ENCODE measurements around the gene COL24A1.
"Not testable (repeated sequence)": the region's sequence is repeated elsewhere in the genome, so short reads cannot be mapped to it uniquely, and the experiment has no call there.

Gene COL24A1

DNA sequence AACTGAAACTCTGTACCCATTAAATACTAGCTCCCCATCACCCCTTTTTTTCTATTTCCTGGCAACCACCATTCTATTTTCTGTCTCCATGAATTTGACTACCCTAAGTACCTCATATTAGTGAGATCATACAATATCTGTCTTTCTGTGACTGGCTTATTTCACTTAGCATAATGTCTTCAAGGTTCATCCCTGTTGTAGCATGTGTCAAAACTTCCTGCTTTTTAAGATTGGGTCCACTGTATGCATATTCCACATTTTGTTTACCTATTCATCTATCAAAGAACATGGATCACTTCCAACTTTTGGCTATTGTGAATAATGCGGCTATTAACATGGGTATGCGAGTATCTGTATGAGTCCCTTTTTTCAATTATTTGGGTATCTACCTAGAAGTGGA is 266.7 kb downstream of the COL24A1 start:
- TF ChIP-seq POLR2A (IDR thresholded peaks at IDR 0.05; ENCODE audit: low read depth, low read length) = no peak
- no peak for FAIRE-seq
- no peak for DNase-seq (ENCODE audit: insufficient read length, low spot score)

DNA sequence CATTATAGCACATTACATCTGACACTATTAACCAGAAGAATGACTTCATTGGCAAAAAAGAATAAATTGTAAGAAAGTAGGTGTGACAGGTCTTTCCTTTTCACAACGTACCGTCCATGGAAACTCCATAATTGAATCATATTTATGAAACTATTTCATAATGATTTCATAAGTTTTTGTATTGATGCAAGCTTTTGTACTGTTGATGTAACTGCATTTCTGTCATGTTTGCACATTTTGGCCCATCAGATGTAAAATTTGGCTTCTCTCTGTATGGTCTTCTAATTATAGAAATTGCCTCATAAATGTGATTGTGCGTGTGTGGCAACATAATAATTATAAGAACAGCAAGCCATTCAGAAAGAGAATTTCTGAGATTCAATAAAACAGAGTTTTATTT is 267.7 kb downstream of the COL24A1 start:
- DNase-seq (ENCODE audit: insufficient read length, low spot score) (no peak), FAIRE-seq (no peak)
- no peak for TF ChIP-seq POLR2A (IDR thresholded peaks at IDR 0.05; ENCODE audit: low read depth, low read length)

GRCh38 chr1:85884372-85885035 is 272.1 kb downstream of the COL24A1 start:
- TF ChIP-seq POLR2A (IDR thresholded peaks at IDR 0.05; ENCODE audit: low read depth, low read length) = no peak
- peak; percentile 33 for FAIRE-seq
- peak; percentile 5 for DNase-seq (ENCODE audit: insufficient read length, low spot score)

GRCh38 chr1:85867189-85867588 is 289.4 kb downstream of the COL24A1 start:
- no peak for TF ChIP-seq POLR2A (IDR thresholded peaks at IDR 0.05; ENCODE audit: low read depth, low read length)
- no peak for FAIRE-seq
- DNase-seq (ENCODE audit: insufficient read length, low spot score) = no peak

GRCh38 chr1:85865213-85865612 is 291.4 kb downstream of the COL24A1 start:
- TF ChIP-seq POLR2A (IDR thresholded peaks at IDR 0.05; ENCODE audit: low read depth, low read length) = no peak
- FAIRE-seq (no peak), DNase-seq (ENCODE audit: insufficient read length, low spot score) (no peak)

GRCh38 chr1:85864727-85865126 is 291.8 kb downstream of the COL24A1 start:
- no peak for TF ChIP-seq POLR2A (IDR thresholded peaks at IDR 0.05; ENCODE audit: low read depth, low read length)
- FAIRE-seq = no peak

DNA sequence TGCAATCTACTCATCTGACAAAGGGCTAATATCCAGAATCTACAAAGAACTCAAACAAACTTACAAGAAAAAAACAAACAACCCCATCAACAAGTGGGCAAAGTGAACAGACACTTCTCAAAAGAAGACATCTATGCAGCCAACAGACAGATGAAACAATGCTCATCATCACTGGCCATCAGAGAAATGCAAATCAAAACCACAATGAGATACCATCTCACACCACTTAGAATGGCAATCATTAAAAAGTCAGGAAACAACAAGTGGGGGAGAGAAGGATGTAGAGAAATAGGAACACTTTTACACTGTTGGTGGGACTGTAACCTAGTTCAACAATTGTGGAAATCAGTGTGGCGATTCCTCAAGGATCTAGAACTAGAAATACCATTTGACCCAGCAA is 292.9 kb downstream of the COL24A1 start:
- DNase-seq (ENCODE audit: insufficient read length, low spot score); FAIRE-seq: not testable (repeated sequence)

More at GRCh38 chr1:85864727-85865126, 291.8 kb downstream of the COL24A1 start:
- DNase-seq (ENCODE audit: insufficient read length, low spot score) = no peak

DNA sequence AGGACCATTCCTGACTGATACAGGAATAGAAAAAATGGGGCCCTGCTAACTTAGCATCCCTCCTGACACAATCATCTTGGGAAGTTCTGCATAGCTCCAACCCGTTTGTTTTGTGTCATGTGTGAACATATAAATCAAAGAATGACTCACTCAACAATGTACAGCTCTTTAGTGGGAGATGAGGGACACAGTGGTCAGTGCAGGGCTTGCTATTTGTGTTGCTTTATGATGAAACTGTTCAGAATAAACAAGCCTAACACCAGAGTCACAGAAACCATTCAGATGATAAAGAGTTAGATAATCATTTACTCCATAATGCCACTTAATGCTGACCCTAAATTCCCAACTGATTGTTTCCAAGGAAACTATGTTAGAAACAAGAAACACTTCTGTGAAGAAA is 294.1 kb downstream of the COL24A1 start:
- DNase-seq (ENCODE audit: insufficient read length, low spot score) = no peak
- TF ChIP-seq POLR2A (IDR thresholded peaks at IDR 0.05; ENCODE audit: low read depth, low read length) = no peak
- FAIRE-seq = no peak

- no peak for DNase-seq (ENCODE audit: insufficient read length, low spot score)
- no peak for FAIRE-seq
- TF ChIP-seq POLR2A (IDR thresholded peaks at IDR 0.05; ENCODE audit: low read depth, low read length) = no peak
Observed at GRCh38 chr1:85857991-85858390, 298.6 kb downstream of the COL24A1 start.

- DNase-seq (ENCODE audit: insufficient read length, low spot score) = peak; percentile 8
- TF ChIP-seq POLR2A (IDR thresholded peaks at IDR 0.05; ENCODE audit: low read depth, low read length) = no peak
- peak; percentile 97 for FAIRE-seq
Observed at GRCh38 chr1:85850238-85850637, 306.3 kb downstream of the COL24A1 start.

DNA sequence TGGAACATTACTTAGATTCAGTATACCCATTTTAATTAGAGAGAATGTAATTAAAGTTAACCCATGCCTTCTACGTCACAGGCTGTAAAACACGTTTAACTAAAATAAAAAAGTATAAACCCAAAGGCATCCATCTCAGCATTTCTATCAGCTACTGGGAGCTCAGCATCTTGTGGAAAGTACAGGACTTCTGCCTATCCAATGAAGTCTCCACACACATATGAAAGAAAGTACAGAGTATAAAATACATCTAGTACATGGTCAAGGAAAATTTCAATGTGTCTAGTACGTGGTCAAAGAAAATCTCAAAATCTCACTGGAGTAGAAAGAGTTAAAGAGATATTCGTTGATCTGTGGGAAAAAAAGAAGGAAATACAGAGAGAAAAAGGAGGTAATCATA is 306.9 kb downstream of the COL24A1 start:
- FAIRE-seq (no peak), DNase-seq (ENCODE audit: insufficient read length, low spot score) (no peak)
- no peak for TF ChIP-seq POLR2A (IDR thresholded peaks at IDR 0.05; ENCODE audit: low read depth, low read length)

GRCh38 chr1:85847356-85847755 is 309.2 kb downstream of the COL24A1 start:
- FAIRE-seq (no peak), DNase-seq (ENCODE audit: insufficient read length, low spot score) (no peak)
- no peak for TF ChIP-seq POLR2A (IDR thresholded peaks at IDR 0.05; ENCODE audit: low read depth, low read length)

- FAIRE-seq (no peak), DNase-seq (ENCODE audit: insufficient read length, low spot score) (no peak)
- no peak for TF ChIP-seq POLR2A (IDR thresholded peaks at IDR 0.05; ENCODE audit: low read depth, low read length)
Observed at GRCh38 chr1:85846706-85847105, 309.9 kb downstream of the COL24A1 start.

DNA sequence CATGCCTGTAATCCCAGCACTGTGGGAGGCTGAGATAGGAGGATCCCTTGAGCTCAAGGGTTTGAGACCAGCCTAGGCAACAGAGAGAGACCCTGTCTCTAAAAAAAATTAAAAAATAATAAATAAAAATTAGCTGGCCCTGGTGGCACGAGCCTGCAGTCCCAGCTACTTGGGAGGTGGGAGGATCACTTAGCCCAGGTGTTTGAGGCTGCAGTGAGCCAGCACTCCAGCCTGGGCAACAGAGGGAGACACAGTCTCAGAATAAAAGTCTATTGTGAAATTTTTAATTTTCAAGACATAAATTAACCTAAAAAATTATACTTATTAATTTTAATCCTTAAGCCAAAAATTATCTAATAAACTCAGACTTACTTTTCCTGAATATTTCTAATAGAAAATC is 317.1 kb downstream of the COL24A1 start:
- FAIRE-seq = no peak
- no peak for TF ChIP-seq POLR2A (IDR thresholded peaks at IDR 0.05; ENCODE audit: low read depth, low read length)

GRCh38 chr1:85838238-85838637 is 318.3 kb downstream of the COL24A1 start:
- no peak for TF ChIP-seq POLR2A (IDR thresholded peaks at IDR 0.05; ENCODE audit: low read depth, low read length)
- FAIRE-seq = no peak
- no peak for DNase-seq (ENCODE audit: insufficient read length, low spot score)

More for the DNA sequence above, 317.1 kb downstream of the COL24A1 start:
- no peak for DNase-seq (ENCODE audit: insufficient read length, low spot score)

DNA sequence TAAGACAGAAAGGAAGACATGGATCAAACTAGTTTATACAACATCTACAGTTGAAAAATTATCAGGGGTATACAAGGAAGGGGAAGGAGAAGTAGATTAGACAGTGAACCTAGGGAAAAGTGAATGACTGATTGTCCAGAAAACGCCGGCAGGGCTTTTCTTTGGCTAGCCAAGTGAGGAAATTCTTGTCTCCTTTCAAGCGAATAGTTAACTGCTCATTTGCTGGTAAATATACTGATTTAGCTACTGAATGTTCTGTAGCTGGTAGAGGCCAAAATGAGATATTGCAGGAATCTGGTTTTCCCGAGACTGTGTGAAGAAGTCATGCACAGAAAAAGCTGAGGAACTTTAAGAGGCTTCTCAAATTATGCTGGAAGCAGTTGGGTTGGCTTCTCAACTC is 319.8 kb downstream of the COL24A1 start:
- no peak for DNase-seq (ENCODE audit: insufficient read length, low spot score)
- no peak for FAIRE-seq
- TF ChIP-seq POLR2A (IDR thresholded peaks at IDR 0.05; ENCODE audit: low read depth, low read length) = no peak

DNA sequence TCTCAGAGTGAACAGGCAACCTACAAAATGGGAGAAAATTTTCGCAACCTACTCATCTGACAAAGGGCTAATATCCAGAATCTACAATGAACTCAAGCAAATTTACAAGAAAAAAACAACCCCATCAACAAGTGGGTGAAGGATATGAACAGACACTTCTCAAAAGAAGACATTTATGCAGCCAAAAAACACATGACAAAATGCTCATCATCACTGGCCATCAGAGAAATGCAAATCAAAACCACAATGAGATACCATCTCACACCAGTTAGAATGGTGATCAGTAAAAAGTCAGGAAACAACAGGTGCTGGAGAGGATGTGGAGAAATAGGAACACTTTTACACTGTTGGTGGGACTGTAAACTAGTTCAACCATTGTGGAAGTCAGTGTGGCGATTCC is 323.4 kb downstream of the COL24A1 start:
- FAIRE-seq; DNase-seq (ENCODE audit: insufficient read length, low spot score): not testable (repeated sequence)
